ENCODE data around the gene CYP2U1.
A peak's percentile ranks its signal among the peaks of the same experiment; 100 is the strongest.

The CYP2U1 gene

GRCh38 chr4:107894138-107894603 is 37.2 kb upstream of the CYP2U1 start:
- no peak for TF ChIP-seq CTCF (conservative IDR thresholded peaks at IDR 0.05; ENCODE audit: low read depth, low read length)
- DNase-seq (ENCODE audit: low read depth): no peak
- no peak overlapping the region for H3K4me3 ChIP-seq (ENCODE audit: low read depth, low read length)

DNA sequence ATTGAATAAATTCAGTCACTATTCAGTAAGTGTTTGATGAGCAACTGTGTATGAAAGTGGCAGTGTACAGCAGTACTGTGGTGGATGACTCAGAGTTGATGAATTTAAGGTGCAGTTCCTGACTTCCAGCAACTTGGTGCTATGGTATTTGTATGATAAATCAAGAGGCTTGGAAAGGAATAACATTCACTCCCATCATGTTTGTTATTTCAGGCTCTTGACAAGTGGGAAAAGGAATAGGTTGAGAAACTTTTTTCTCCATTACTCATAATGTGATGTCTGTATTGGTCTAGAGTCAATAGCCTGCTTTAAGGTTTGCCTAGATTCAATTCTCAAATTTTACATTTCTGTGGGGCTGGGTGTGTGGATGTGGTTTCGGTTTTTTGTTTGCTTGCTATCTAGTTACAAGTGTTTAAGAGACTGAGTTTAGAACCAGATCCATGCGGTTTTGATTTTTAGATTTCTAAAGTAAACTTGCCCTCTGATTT is 35.1 kb upstream of the CYP2U1 start:
- peak overlapping the region; percentile 1 for H3K4me3 ChIP-seq (ENCODE audit: low read depth, low read length)
- peak; percentile 96 for DNase-seq (ENCODE audit: low read depth)
- TF ChIP-seq CTCF (conservative IDR thresholded peaks at IDR 0.05; ENCODE audit: low read depth, low read length): no peak

DNA sequence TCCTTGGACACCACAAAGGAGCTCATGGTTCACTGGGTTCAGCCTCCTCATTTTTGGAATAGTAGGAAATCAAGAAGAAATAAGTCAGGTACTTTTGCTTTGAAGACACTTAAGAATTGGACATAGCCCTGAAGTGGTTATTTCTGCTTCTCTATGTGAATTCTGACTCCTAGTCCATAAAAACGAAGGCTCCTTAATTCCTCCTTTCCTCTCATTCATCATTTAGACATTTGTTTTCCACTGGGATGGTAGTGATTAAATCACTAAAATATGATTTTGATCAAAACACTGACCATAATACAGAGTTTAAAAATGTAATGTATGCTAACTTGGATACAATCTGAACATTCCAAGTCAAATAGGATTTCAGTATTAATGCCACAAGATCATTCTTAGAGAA is 34.7 kb upstream of the CYP2U1 start:
- TF ChIP-seq CTCF (conservative IDR thresholded peaks at IDR 0.05; ENCODE audit: low read depth, low read length): no peak
- H3K4me3 ChIP-seq (ENCODE audit: low read depth, low read length): peak overlapping the region; percentile 1
- no peak for DNase-seq (ENCODE audit: low read depth)

- DNase-seq (ENCODE audit: low read depth): no peak
- no peak overlapping the region for H3K4me3 ChIP-seq (ENCODE audit: low read depth, low read length)
- TF ChIP-seq CTCF (conservative IDR thresholded peaks at IDR 0.05; ENCODE audit: low read depth, low read length): no peak
Observed at GRCh38 chr4:107897823-107898222, 33.5 kb upstream of the CYP2U1 start.

DNA sequence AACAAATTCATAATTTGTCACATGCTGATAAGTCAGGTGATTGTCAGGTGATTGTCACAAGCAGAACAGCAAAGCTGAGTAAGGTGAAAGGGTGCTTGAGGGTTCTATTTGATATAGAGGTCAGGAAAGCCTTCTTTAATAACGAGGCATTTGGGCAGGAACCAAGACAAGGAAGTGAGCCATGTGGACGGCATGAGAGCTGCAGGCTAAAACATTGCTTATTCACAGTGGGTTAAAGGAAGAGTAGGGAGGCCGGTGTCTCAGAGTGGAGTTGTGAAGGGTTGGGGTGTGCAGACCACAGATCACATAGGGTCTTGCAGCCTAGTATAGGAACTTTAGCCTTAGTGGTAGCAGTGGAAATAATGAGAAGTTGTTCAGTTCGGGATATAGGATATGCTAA is 31.3 kb upstream of the CYP2U1 start:
- DNase-seq (ENCODE audit: low read depth): no peak
- H3K4me3 ChIP-seq (ENCODE audit: low read depth, low read length): no peak overlapping the region
- no peak for TF ChIP-seq CTCF (conservative IDR thresholded peaks at IDR 0.05; ENCODE audit: low read depth, low read length)

DNA sequence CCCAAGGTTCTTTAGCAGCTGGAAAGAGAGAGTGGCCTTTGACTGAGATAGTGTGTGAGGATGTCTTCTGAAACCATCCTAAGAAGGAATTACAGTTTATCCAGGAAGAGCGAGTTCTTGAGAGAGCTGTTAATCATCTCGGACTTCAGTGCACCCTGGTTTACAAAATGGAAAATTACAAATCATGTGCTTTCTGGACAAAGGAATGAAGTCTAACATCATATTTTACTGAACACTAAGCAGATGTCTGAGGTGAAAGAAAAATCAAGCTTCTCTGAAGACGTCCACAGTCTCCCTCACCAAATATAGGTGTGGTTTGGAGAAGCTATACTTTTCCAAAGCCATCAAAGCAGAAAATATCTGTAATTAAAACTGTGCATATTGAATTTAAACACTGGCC is 30.8 kb upstream of the CYP2U1 start:
- TF ChIP-seq CTCF (conservative IDR thresholded peaks at IDR 0.05; ENCODE audit: low read depth, low read length): no peak
- DNase-seq (ENCODE audit: low read depth): no peak
- H3K4me3 ChIP-seq (ENCODE audit: low read depth, low read length): no peak overlapping the region

DNA sequence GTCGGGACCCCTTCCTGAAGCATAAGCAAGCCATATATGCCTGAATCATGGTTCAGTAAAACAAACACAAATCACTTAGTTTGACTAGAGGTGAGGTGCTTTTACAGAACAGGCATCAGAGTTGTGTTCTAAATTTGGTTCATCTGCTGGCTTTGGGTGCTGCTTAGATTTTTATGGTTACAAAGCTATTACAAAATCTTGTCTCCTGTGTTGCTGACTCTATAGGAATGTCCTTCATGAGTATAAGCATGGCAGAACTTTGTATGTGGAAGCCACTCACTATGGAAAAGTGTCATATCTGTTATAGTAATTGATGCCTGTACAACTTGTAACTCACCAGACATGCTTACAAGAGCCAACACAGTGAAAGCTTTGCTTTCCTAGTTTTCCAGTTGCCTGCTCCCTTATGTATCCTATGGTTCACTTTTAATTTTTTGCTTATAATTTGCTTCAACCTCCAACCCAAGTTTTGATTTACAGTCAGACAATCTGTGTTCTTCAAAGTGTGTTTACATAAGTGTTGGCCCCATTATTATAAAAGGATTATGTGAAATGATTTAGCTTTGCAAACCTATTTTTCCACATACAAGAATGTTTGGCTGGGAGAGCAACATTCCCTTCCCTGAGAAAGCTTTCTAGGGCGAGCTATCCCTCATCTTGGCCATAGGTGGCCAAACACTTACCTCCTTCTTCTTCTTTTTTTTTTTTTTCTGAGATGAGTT is 30.0 kb upstream of the CYP2U1 start:
- no peak for DNase-seq (ENCODE audit: low read depth)
- TF ChIP-seq CTCF (conservative IDR thresholded peaks at IDR 0.05; ENCODE audit: low read depth, low read length): no peak
- no peak overlapping the region for H3K4me3 ChIP-seq (ENCODE audit: low read depth, low read length)
